Suprapubic skin (tissue), 4 donors: ENCODE data around the gene TRAPPC10.

Experiments
- EP300 ChIP-seq: sonication (generic); formaldehyde crosslinking; IDR thresholded peaks from one replicate; pipeline ENCODE4 v1.6.1; 2017; ENCODE audit warnings: antibody characterized with exemption
- POLR2A ChIP-seq, 2 donors: fragments of 450-650 bp; IDR thresholded peaks; one replicate each; pipeline ENCODE4 v1.6.1; 2017; ENCODE audit warnings: antibody characterized with exemption in 2 of 2, mild to moderate bottlenecking in 2 of 2, moderate library complexity in 2 of 2
- POLR2AphosphoS5 ChIP-seq, 3 donors: sonication (generic); formaldehyde crosslinking; IDR thresholded peaks; one replicate each; pipeline ENCODE4 v1.6.1; 2017; ENCODE audit warnings: antibody characterized with exemption in 3 of 3
- TF ChIP-seq, protein P1 (sequence below), 2 donors: fragments of 200-600 bp in 1 of 2; fragments of 450-650 bp in 1 of 2; sonication (generic) in 1 of 2; IDR thresholded peaks; one replicate each; pipeline ENCODE4 v1.5.1; 2016 to 2019; ENCODE audit warnings: antibody characterized with exemption in 2 of 2, mild to moderate bottlenecking in 1 of 2, moderate library complexity in 1 of 2

GRCh38 chr21:44085491-44086321 lies 73.6 kb downstream of the TRAPPC10 start:
- TF ChIP-seq, protein P1, sequence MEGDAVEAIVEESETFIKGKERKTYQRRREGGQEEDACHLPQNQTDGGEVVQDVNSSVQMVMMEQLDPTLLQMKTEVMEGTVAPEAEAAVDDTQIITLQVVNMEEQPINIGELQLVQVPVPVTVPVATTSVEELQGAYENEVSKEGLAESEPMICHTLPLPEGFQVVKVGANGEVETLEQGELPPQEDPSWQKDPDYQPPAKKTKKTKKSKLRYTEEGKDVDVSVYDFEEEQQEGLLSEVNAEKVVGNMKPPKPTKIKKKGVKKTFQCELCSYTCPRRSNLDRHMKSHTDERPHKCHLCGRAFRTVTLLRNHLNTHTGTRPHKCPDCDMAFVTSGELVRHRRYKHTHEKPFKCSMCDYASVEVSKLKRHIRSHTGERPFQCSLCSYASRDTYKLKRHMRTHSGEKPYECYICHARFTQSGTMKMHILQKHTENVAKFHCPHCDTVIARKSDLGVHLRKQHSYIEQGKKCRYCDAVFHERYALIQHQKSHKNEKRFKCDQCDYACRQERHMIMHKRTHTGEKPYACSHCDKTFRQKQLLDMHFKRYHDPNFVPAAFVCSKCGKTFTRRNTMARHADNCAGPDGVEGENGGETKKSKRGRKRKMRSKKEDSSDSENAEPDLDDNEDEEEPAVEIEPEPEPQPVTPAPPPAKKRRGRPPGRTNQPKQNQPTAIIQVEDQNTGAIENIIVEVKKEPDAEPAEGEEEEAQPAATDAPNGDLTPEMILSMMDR (IDR thresholded peaks at IDR 0.05): no peak
- no peak for TF ChIP-seq EP300
- no peak for TF ChIP-seq POLR2A (IDR thresholded peaks at IDR 0.05)
- TF ChIP-seq POLR2AphosphoS5 (IDR thresholded peaks at IDR 0.05): no peak
